ENCODE measurements around the gene MORN5.

DNA sequence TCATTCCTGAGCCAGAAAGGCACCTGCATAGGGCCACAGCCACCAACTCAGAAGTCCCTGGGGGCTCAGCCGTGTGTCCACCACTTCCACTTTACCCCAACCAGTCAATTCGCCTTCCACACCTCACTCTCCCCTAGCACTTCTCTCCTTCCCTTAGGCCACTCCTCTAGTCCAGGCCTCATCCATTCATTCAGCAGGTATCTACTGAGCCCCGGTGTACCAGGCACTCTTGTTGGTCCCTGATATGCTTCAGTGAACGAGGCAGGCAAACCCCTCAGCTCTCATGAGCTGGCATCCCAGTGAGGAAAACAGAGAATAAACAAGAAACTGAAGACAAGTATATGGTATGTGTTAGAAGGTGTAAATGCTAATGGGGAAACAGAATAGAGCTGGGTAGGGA lies 28.9 kb upstream of the MORN5 start:
- TF ChIP-seq, protein P1, sequence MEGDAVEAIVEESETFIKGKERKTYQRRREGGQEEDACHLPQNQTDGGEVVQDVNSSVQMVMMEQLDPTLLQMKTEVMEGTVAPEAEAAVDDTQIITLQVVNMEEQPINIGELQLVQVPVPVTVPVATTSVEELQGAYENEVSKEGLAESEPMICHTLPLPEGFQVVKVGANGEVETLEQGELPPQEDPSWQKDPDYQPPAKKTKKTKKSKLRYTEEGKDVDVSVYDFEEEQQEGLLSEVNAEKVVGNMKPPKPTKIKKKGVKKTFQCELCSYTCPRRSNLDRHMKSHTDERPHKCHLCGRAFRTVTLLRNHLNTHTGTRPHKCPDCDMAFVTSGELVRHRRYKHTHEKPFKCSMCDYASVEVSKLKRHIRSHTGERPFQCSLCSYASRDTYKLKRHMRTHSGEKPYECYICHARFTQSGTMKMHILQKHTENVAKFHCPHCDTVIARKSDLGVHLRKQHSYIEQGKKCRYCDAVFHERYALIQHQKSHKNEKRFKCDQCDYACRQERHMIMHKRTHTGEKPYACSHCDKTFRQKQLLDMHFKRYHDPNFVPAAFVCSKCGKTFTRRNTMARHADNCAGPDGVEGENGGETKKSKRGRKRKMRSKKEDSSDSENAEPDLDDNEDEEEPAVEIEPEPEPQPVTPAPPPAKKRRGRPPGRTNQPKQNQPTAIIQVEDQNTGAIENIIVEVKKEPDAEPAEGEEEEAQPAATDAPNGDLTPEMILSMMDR (IDR thresholded peaks at IDR 0.05), result no peak
- TF ChIP-seq POLR2A (IDR thresholded peaks at IDR 0.05) (no peak), POLR2AphosphoS5 (IDR thresholded peaks at IDR 0.05) (no peak)
